GM18907 (cell line): Measurements from ENCODE around the gene INTS7.

ENCODE experiments used
- ATAC-seq: cut with Tn5 transposase; IDR thresholded peaks from one replicate; pipeline ENCODE4 v1.9.1; 2021; ENCODE audit warnings: mild to moderate bottlenecking, moderate library complexity; ENCODE audit not compliant: unreplicated experiment

INTS7 gene

DNA sequence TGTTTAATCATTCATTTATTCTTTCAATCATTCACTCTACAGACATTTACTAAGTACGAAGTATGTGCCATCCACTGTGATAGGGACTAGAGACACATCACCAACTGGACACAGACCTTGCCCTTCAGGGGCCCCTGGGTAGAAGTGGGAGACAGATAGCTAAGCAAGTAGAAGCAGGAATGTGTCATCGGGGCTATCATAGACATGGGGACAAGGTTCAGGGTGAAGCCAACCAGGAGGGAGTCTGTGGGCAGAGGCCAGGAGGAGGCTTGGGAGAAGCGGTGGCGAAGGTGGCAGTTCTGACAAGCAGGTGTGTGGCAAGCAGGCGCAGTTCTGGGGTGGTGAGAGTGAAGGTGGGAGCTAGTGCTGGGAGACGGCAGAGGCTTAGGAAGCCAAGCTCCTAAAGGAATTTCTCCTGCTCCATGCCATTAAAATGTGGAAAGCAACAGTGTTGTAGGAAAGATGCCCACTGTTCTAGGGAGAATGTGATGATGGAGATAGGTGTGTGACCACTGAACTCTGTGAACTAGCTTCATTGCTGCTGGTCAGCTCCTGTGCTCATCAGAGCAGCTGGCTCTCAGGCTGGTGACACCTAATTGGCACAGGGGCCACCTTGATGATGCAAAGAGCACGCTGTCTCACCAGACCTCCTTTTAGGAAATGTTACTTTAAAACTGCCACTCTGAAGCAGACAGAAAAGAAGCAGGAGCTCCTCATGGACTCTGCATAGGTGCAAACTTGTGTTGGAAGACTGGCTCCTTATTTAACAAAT, 125.1 kb downstream of the INTS7 start:
- no peak for ATAC-seq

DNA sequence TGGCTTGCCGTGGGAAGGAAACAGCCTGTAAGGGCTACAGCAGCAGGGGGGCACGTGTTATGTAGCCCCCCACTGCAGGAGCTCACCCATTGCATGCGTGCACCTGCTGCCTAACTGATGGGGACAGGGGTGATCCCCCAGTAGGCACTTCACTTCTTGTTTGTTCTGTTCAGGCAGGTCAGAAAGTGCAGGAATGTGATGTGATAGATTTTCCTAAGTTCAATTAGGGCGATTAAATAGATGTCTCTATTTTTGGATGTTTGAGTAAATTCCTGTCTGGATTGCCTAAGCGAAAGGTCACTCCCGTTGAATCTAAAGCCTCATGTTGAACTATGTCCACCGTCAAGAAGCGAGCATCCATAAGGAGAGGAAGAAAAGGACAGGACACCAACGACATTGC, 126.0 kb downstream of the INTS7 start:
- no peak for ATAC-seq

DNA sequence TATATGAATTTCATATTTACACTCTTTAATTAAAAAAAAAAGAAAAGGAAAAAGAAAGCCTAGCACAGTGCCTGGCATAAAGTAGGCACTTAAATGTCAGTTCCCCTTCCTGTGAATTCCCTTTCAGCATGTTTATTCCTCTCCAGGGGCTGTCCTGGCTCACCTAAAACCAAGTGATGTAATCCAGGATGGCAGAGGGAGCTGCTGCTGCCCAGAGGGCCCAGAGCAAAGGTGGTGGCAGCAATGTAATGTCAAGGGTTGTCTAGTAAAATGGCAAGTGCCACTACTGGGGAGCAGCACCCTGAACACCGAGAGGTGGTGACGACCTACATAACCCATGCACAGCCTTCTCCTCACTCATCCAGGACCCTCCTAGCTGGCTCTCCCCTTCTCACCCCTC, 126.4 kb downstream of the INTS7 start:
- no peak for ATAC-seq

DNA sequence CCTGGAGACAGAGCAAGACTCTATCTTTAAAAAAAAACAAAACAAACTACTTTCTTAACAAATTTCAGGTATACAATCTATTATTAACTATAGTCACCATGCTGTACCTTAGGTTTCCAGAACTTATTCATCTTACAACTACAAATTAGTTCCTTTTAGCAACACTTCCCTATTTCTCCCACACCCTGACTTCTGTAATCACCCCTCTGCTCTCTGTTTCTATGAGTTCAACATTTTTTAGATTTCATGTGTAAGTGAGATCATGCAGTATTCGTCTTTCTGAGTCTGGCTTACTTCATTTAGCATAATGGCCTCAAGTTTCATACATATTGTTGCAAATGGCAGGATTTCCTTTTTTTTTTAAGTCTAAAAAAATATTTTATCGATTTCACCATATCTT, 126.9 kb downstream of the INTS7 start:
- no peak for ATAC-seq

DNA sequence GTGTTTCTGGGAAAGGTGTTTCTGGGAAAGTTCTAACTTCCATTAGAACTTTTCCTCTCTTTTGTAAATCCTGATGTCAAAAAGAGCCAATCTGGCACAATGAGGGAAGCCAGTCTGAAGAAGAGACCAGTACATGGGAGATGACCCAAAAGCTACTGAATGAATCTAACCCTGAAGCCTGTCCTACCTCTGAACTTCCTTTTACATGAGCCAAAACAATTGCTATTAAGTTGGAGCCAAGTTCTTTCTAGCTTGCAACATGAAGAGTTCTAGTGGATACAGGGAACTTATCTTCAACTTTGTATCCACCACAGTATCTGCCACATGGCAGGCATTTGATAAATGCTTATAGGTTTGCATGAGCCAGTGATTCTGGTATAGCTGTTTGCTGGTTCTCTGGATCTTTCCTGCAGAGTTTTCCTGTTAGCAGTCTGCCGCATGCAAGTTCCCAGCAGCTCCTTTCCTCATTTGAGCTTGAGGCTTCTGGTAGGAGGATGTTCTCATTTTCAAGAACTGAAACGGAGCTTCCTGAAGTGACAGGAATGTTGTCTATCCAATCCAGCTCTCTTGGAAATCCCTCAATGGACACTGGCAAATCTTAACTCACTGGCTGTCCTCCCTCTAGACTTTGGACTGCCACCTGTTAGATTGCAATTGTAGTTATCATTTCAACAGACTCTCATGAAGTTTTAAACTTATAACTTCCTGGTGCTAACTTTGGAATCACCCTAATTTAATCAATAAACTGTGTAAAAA, 131.7 kb downstream of the INTS7 start:
- no peak for ATAC-seq

DNA sequence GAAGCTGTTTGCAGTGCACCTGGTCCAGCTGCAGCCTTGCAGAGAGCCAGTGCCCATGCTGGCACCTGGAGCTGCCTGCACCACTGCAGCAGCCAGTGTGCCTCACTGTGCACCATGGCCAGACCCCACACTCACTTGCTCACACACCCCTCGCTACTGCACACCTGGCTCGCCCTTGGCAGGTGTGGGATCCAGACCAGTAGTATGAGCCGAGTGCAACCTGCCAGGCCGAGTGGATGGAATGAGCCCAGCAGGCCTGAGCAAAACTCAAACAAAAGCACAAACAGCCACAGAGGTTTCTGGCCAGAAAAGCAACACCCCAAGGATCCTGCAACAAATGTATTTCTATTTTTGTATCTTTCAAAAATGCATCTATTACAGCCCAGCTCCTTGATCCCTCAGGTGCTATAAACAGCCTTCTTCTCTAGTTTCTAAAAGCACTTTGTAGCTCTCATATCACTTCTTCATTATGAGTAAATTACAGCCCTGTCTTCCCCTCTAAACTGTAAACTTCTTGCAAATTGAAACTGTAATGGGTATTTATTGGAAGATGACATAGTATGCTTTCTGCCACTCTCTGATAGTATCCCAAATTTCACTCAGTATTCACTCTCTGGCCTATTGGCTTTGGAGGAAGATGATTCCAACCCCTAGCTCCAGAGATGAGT, 132.6 kb downstream of the INTS7 start:
- ATAC-seq = no peak

DNA sequence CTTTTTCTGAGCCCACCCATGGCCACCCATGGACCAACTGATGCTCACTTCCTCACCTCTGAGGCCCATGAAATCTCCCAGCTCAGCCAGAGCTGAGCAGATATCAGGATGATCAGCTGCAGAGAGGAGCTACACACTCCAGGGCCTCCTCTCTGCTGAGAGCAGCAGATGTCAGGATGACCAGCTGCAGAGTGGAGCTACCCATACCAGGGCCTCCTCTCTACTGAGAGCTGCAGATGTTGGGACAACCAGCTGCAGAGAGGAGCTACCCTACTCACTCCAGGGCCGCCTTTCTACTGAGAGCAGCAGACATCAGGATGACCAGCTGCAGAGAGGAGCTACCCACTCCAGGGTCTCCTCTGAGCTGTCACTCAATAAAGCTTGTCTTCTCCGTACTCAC, 133.4 kb downstream of the INTS7 start:
- no peak for ATAC-seq

DNA sequence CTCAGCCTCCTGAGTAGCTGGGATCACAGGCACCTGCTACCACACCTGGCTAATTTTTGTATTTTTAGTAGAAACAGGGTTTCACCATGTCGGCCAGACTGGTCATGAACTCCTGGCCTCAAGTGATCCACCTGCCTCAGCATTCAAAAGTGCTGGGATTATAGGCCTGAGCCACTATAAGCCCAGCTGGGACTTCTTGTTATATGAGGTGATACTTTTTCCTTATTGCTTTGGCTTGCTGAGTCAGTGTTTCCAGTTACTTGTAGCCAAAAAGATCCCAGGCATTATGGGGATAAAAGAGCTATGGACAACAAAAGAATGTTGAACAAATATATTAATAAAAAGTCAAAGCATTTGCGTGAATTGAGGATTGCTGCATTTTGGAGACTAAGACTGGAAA, 134.9 kb downstream of the INTS7 start:
- ATAC-seq = no peak

DNA sequence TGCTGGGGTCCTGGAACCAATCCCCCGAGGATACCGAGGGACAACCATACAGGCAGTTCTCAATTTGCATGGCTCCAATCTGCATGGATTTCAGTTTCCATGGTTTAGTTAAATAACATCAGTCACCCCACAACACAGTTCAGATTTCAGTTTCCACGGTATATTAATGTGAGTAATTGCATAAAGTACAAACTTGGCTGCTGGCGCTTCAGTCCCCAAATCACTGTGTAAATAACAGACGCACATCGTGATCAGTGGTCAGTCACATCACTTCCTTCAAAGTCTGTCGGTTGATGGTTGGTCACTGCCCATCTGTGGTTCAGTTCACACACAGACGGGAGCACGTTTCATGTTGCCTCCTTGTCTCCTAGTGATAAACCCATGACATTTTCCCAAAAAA, 138.4 kb downstream of the INTS7 start:
- no peak for ATAC-seq

DNA sequence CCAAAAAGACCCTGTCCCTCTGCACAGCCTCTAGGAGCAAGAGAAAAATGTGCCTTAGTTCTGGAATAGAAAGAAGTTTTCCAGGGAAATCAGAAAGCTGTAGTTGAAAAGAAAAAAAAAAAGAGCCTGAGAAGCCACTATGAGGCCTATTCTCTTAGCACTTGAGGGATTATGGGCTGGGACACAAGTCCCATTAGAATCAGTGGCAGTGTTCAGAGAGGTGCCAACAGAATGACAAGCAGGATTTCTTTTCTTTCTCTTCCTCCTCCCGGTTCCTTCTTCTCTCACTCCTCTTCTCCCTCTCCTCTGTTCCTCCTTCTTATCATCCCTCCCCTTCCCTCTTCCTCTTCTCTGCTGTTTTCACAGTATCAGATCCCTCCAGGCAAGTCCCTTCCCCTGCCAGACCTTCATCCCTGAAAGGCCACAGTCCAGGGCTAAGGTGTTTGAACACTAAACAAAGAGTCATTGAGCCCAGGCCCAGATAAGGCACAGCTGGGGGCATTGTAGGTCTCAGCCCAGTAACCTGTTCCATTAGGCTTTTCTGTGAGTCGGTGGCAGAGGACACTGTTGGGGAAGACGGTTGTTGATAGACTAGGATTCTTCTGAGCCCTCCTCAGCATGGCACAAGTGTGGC, 140.1 kb downstream of the INTS7 start:
- no peak for ATAC-seq

DNA sequence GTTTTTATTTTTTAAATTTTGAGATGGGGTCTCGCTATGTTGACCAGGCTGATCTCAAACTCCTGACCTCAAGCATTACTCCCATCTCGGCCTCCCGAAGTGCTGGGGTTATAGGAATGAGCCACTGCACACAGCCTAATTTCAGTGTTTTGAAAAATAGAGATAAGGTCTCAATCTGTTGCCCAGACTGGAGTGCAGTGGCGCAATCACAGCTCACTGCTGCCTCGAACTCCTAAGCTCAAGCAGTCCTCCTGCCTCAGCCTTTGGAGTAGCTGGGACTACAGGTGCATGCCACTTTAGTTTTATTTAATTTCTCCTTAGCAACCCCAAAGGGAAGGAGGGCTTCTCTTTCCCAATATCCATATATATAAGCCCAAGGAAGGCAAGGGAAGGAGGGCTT, 141.0 kb downstream of the INTS7 start:
- no peak for ATAC-seq

DNA sequence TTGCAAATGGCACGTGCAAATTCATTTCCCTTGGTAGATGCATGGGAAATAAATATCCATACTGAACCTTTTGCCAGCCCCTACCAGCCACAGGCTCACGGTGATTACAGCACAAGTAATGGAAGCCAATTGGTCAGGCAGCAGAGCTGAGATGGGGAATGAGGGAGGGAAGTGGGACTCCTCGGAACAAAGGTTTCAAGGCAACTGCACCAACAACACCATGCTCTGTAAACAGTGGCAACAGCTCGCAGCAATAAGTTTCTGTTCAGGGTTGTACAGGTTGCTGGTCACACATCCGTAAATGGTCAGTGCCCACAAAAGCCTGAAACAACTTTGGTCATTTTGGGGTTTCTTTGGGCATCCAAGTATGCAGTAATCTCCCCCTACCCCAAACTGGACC, 142.1 kb downstream of the INTS7 start:
- ATAC-seq = no peak

DNA sequence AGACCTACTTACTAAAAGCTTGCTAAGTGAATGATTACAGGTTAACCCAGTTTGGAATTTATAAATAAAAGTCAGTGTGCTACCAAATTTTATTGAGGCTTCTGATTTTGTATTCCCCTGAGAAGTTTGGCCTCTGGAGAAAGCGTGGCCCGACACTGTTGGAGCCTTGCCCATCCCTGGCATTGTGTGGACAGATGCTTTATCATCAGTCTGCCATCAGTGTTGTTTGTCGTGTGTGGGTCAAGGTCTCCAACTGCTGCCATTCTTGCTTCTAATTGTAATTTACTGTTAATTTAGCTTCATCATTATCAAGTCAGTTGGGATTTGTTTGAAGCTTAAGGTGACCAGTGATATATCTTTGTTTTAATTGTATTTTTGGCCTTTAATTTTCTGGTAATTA, 142.8 kb downstream of the INTS7 start:
- no peak for ATAC-seq

DNA sequence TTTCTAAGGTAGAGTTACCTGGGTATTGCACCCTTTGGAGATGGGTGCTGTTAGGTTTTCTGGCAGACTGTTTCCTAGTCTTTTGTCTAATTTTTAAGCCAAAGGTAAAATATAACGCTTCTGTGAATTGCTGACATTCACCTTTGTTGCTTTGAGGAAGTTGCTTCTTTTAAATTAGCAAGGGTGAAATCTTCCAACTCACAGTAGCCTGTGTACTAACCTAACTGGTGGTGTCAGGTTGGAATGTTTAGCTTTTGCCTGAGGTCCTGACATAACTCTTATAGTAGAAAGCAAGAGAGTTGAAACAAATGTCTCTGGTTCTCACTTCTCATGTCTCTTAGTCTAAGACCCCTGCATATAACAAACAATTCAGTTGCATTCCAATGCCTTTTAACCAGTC, 143.6 kb downstream of the INTS7 start:
- ATAC-seq = no peak
